NK-92 (cell line): ENCODE measurements around the gene PIK3R6.

Experiments used
- DNase-seq: peaks from one replicate; lab custom pipeline; 2025; ENCODE audit not compliant: unreplicated experiment; lab: John Stamatoyannopoulos, UW

PIK3R6 gene

GRCh38 chr17:8798846-8799569 lies 68.5 kb downstream of the PIK3R6 start, which contains the start of gene MFSD6L:
Gene MFSD6L (minus strand): TSS chr17:8799365. CDS start chr17:8799120, 245 bp downstream.
- DNase-seq: no peak

DNA sequence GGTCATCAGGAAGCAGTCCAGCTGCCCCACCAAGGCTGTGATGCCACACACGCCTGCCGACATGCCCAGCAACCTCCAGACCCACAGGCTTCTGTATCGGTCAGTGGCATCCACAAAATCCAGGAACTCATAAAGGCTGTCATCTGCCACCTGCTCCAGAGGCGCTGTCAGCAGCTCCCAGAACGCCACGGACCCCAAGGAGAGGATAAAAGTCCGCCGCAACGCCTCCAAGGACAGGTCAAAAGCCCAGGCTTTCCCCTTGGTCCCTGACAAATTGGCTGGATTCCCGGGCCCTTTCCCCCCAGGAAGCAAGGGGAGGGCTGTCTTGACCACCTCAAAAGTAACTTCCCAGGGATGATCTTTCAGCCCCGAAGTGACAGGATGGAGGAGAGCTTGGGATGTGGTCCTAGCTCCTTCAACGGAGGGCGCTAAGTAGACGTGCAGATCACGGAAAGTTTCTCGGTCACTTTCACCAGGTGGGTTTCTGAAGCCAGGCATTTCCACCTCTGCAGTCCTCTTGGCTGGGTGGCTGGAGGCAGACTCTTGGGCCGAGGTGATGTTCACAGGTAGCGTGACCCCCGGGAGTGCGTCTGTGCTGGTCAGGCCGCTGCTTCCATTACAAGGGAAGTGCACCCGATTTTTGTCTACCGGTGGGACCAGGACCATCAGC lies 69.2 kb downstream of the PIK3R6 start:
- DNase-seq: no peak

- DNase-seq: no peak
Measured at GRCh38 chr17:8797621-8798175, 69.8 kb downstream of the PIK3R6 start.

- no peak for DNase-seq
Measured at GRCh38 chr17:8794636-8795035, 72.8 kb downstream of the PIK3R6 start.

- no peak for DNase-seq
Measured at GRCh38 chr17:8793649-8794048, 73.8 kb downstream of the PIK3R6 start.

- no peak for DNase-seq
Measured at GRCh38 chr17:8792646-8793045, 74.8 kb downstream of the PIK3R6 start.

DNA sequence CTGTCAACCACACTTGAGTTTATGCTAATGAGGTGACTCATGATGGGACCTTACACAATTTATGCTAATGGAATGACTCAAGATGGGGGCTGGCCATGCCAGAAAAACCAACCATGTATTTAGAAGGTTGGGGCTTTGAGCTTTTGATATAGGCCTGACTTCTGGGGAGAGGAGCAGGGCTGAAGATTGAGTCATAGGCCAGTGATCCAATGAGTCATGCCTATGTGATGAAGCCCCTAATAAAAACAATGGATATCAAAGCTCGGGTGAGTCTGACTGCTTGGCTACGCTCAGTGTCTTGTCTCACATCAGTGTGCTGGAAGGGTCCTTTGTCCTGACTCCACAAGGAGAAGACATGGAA lies 75.6 kb downstream of the PIK3R6 start:
- no peak for DNase-seq

DNA sequence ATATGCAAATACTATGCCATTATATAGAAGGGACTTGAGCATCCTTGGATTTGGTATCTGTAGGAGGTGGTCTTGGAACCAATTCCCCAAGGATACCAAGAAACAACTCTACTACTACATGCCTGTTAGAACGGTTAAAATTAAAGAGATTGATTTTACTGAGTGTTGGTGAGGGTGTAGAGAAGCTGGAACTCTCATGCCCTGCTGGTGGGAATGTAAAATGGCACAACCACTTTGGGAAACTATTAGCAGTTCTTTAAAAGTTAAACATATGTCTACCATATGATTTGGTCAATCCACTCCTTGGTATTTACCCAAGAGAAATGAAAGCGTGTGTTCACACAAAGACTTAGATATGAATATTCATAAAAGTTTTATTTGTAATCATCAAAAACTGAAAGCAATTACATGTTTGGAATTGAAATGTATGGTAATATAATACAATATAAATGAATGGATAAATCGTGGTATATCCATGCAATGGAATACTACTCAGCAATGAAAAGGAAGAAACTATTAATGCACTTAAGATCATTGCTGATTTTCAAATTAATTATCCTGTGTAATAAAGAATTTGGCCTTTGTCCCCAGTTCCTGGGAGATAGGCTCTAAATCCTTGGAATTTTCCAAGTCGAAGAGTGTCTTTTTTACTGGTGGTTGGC lies 76.1 kb downstream of the PIK3R6 start:
- no peak for DNase-seq

- no peak for DNase-seq
Measured at GRCh38 chr17:8789743-8790142, 77.7 kb downstream of the PIK3R6 start.

- no peak for DNase-seq
Measured at GRCh38 chr17:8788998-8789397, 78.5 kb downstream of the PIK3R6 start.

DNA sequence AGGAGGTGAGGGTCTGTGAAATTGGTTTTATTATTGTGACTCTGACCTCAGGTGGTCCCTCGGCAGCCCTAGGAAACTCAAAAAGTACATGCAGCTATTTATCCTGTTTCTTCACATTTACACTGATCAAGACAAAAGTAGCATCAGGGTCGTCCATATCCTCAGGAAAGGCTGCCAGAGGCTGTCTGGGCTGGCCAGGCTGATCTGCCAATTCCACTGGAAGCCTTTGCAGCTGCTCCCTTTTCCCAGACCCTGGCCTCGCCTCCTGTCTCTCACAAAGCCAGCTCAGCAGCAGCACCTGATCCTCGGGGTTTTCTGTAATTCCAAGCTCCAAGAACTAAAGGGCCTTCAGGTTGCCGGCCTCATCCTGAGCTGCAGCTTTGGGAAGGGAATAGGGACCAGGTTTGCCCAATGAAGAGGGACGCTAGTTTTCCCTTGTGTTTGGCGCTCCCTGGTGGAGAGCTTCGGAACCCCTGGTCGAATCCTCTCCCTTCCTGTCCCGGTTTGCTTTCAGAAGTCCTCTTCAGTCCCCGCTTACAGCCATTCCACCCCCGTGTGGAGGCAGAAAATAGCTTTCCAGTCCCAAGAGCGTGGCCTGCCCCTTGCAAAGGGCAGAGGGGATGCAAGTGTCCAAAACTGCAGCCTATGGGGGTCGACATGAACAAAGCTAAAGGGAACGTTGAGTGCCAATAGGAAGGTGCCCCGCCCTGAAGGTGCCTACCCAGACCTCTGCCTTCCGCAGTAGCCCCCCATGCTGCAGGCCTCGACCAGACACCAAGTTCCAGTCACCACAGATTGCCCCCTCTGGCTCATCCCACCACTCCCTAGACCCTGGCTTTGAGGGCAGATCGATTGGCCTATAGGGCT lies 81.7 kb downstream of the PIK3R6 start:
- DNase-seq: no peak

DNA sequence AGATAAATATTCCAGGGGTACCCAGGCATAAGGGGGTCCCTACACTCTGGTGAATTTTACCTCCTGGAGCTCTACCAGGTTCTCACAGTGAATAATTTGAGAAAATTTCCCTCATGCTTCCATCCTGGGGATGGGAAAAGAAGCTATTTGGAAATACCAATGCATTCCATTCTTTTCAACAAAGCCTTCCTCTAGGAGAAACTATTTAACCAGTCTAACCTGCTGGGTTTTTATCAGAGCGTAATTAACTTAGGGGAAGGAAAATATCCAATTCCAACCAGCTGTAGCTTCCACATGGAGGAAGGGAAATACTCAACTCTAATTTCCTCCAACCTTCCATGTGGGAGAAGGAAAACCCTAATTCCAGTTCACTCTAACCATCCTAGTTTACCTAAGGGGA lies 85.3 kb downstream of the PIK3R6 start:
- DNase-seq: no peak

DNA sequence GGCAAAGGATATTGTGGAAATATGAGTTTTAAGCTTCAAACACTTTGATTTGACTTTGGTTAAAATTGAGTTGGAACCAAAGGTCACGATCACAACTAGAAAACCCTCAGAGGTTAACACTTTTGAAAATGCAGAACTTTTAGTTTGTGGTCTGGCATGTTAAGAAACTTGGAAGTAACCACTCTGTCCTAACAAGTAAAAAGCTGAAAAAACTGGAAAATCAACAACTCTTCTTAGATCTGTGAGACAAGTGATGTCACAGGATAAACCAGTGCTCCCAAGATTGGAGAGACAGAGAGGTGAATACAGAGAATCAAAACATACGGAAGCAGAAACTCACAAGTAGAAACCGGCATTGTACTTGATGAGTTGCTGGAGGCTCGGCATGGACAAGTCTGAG lies 85.7 kb downstream of the PIK3R6 start:
- no peak for DNase-seq

DNA sequence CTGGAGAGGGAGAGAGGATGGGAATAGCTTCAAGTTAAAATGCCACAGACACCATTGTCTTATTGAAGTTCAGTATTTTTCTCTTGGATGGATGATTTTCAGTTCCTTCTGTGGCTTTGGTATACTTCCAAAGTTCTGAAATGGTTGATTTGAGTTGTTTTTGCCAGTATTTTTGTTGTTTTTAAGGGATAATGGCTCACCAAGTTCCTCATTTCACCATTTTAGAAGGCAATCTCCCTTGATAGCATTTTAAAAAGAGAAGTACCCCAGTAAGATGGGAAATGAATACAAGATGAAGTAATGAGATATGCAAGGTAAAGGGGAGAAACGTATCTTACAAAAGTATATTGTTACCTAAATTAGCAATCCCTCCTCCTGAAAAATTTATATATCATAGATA lies 90.6 kb downstream of the PIK3R6 start:
- DNase-seq: no peak

GRCh38 chr17:8776248-8776647 lies 91.2 kb downstream of the PIK3R6 start:
- no peak for DNase-seq

DNA sequence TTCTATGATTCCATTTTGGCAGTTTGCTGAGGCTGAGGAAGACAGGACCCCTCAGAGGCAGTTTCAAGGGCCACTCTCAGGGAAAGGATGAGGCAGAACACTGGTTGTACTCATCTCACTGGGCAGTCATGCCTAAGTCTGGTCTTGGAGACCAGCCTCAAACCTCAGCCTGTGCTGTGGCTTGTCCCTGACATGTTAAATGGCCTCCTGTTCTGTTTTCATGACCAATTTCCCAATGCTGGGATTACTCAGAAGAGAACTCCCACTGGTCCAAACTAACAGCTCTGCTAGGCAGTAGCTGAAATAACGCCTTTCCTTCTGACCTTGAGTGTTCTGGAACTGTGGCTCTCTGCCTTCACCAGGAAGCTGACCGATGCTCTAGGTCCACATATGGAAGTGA lies 100.7 kb downstream of the PIK3R6 start:
- DNase-seq: no peak

DNA sequence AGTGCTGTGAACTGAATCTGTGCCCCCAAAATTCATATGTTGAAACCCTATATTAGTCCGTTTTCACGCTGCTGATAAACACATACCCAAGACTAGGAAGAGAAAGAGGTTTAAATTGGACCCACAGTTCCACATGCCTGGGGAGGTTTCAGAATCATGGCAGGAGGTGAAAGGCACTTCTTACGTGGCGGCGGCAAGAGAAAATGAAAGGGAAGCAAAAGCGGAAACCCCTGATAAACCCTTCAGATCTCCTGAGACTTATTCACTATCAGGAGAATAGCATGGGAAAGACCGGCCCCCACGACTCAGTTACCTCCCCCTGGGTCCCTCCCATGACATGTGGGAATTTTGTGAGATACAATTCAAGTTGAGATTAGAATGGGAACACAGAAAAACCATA lies 105.5 kb downstream of the PIK3R6 start:
- no peak for DNase-seq

GRCh38 chr17:8758137-8758596 lies 109.3 kb downstream of the PIK3R6 start, which contains the start of gene SPDYE4:
Gene SPDYE4 (minus strand): TSS chr17:8758546. CDS start chr17:8758382, 164 bp downstream.
- no peak for DNase-seq

GRCh38 chr17:8757189-8757588 lies 110.3 kb downstream of the PIK3R6 start:
- DNase-seq: no peak

GRCh38 chr17:8755590-8756255 lies 111.8 kb downstream of the PIK3R6 start:
- no peak for DNase-seq
